Vagina (tissue), 2 donors: ENCODE results near the gene NAT8L.

ENCODE experiments used
- CTCF ChIP-seq, 3 experiments: fragments of 450-650 bp in 2 of 3; fragments of 200-600 bp in 1 of 3; sonication (generic) in 1 of 3; IDR thresholded peaks; one replicate each; pipeline ENCODE4 v1.5.1; 2017 to 2019; ENCODE audit warnings: antibody characterized with exemption in 3 of 3, mild to moderate bottlenecking in 2 of 3, moderate library complexity in 2 of 3
- POLR2A ChIP-seq, 2 donors: fragments of 450-650 bp; IDR thresholded peaks; one replicate each; pipeline ENCODE4 v1.6.1; 2017; ENCODE audit warnings: antibody characterized with exemption in 2 of 2, mild to moderate bottlenecking in 2 of 2, moderate library complexity in 2 of 2

GRCh38 chr4:2060611-2061185 is 1.6 kb downstream of the NAT8L start:
- TF ChIP-seq POLR2A (IDR thresholded peaks at IDR 0.05) (no peak), CTCF (IDR thresholded peaks at IDR 0.05) (no peak)
